Measurements from ENCODE around the gene CLMP.
A peak's percentile ranks its signal among the peaks of the same experiment; 100 is the strongest.

The CLMP gene

GRCh38 chr11:123054301-123055065, 140.6 kb downstream of the CLMP start:
- peak; percentile 64 to 81 for DNase-seq

- DNase-seq: no peak
Measured at GRCh38 chr11:123052901-123053721, 141.9 kb downstream of the CLMP start.

- DNase-seq: peak; percentile 25 to 42
Measured at GRCh38 chr11:123051634-123052033, 143.4 kb downstream of the CLMP start.

GRCh38 chr11:123051146-123051545, 143.9 kb downstream of the CLMP start:
- no peak for DNase-seq

- DNase-seq: no peak
Measured at GRCh38 chr11:123047947-123048293, 147.1 kb downstream of the CLMP start.

GRCh38 chr11:123047266-123047946, 147.6 kb downstream of the CLMP start:
- no peak for DNase-seq

GRCh38 chr11:123046473-123047259, 148.4 kb downstream of the CLMP start:
- DNase-seq: no peak

- no peak for DNase-seq
Measured at GRCh38 chr11:123045101-123045500, 149.9 kb downstream of the CLMP start.

GRCh38 chr11:123041185-123041584, 153.9 kb downstream of the CLMP start:
- DNase-seq: no peak

- DNase-seq: no peak
Measured at GRCh38 chr11:123040111-123040432, 155.0 kb downstream of the CLMP start.

- no peak for DNase-seq
Measured at GRCh38 chr11:123035831-123036230, 159.2 kb downstream of the CLMP start.

- peak; percentile 63 to 86 for DNase-seq
Measured at GRCh38 chr11:123034597-123034996, 160.5 kb downstream of the CLMP start.

GRCh38 chr11:123033895-123034294, 161.2 kb downstream of the CLMP start:
- DNase-seq: peak in 1 of 2 donors; percentile 19

GRCh38 chr11:123030517-123030916, 164.5 kb downstream of the CLMP start:
- DNase-seq: no peak

GRCh38 chr11:123020968-123021367, 174.1 kb downstream of the CLMP start:
- DNase-seq: peak; percentile 82 to 83

All from inflammatory macrophage (primary cell).